GM12878 (cell line): ENCODE measurements around the gene MRPL18. TPM values are rescaled to one million over a fixed set of nuclear protein-coding genes. Genes with fewer than 3 reads are reported as not detected.

Source experiments
- ATAC-seq: fragments of 200-7000 bp; cut with Tn5 transposase; 3 replicates; pipeline ENCODE4 v1.9.1; 2020; ENCODE audit warnings: mild to moderate bottlenecking, moderate library complexity
- BruUV-seq: library from RNA; stranded (reverse); fragments of 400-500 nt; replicated peaks from 2 replicates; lab custom pipeline; 2021; lab: Mats Ljungman, UMichigan
- CTCF ChIA-PET: fragments of 300-600 bp; sonication (Branson Sonifier 250); formaldehyde crosslinking; extraction: SDS; loops from one replicate; lab custom pipeline; 2021; ENCODE audit warnings: inconsistent platforms; lab: Yijun Ruan, JAX
- POLR2A ChIA-PET: fragments of 350-600 bp; formaldehyde crosslinking; extraction: SDS; loops from one replicate; lab custom pipeline; 2021; ENCODE audit warnings: inconsistent platforms; lab: Charles Lee
- RAD21 ChIA-PET: fragments of 300-600 bp; sonication (Branson Sonifier 250); formaldehyde crosslinking; loops from one replicate; lab custom pipeline; 2023; ENCODE audit warnings: antibody characterized with exemption; ENCODE audit not compliant: unreplicated experiment; lab: Charles Lee
- SMC1A ChIA-PET: fragments of 300-600 bp; sonication (Branson Sonifier 250); formaldehyde crosslinking; loops from one replicate; lab custom pipeline; 2023; ENCODE audit not compliant: unreplicated experiment, uncharacterized antibody; lab: Charles Lee
- DNase-seq: peaks from one replicate; pipeline ENCODE4 v3.0.0-alpha.2; 2011; ENCODE audit warnings: low read depth, low spot score
- FAIRE-seq: peaks from 3 replicates; lab custom pipeline; 2011; peaks lifted over from hg19 to GRCh38; lab: Jason Lieb, UNC
- H2AFZ ChIP-seq: 2 replicates; pipeline ENCODE4 v1.6.0; 2011; ENCODE audit warnings: low read depth, low read length, control low read depth; ENCODE audit not compliant: control insufficient read depth
- H3K27ac ChIP-seq: 2 replicates; pipeline ENCODE4 v1.5.1; 2011; ENCODE audit warnings: control low read depth; ENCODE audit not compliant: control insufficient read depth, insufficient read depth
- H3K27me3 ChIP-seq, 2 experiments: replicated peaks in 1 of 2; 2 replicates each; pipeline versions ENCODE4 v1.6.0 to v1.6.1; 2011; ENCODE audit warnings: low read length in 1 of 2; ENCODE audit not compliant: control insufficient read depth in 2 of 2, insufficient read depth in 2 of 2
- H3K36me3 ChIP-seq, 2 experiments: 2 replicates each; pipeline ENCODE4 v1.5.1; 2011; ENCODE audit warnings: low read length in 1 of 2; ENCODE audit not compliant: control insufficient read depth in 2 of 2, insufficient read depth in 2 of 2
- H3K4me1 ChIP-seq: 2 replicates; pipeline ENCODE4 v1.6.1; 2011; ENCODE audit warnings: mild to moderate bottlenecking, low read length, moderate library complexity, mixed read lengths; ENCODE audit not compliant: control insufficient read depth, insufficient read depth
- H3K4me2 ChIP-seq: 2 replicates; pipeline ENCODE4 v1.6.0; 2011; ENCODE audit warnings: control low read depth; ENCODE audit not compliant: control insufficient read depth, insufficient read depth
- H3K4me3 ChIP-seq: fragments of 200-600 bp; sonication (generic); 2 replicates; pipeline ENCODE4 v1.5.1; 2016
- H3K79me2 ChIP-seq: 2 replicates; pipeline ENCODE4 v1.6.0; 2011; ENCODE audit warnings: low read length; ENCODE audit not compliant: control insufficient read depth, insufficient read depth
- H3K9ac ChIP-seq: 2 replicates; pipeline ENCODE4 v1.8.0; 2011; ENCODE audit warnings: low read length, control low read depth, mixed read lengths; ENCODE audit not compliant: control insufficient read depth, insufficient read depth
- H3K9me3 ChIP-seq: replicated peaks from 3 replicates; pipeline ENCODE4 v1.5.1; 2011; ENCODE audit warnings: mild to moderate bottlenecking, low read length; ENCODE audit not compliant: control insufficient read depth, insufficient read depth
- H4K20me1 ChIP-seq: 2 replicates; pipeline ENCODE4 v1.6.0; 2011; ENCODE audit not compliant: control insufficient read depth, insufficient read depth
- ATF7 ChIP-seq: fragments of 450-650 bp; IDR thresholded peaks from 2 replicates; pipeline ENCODE4 v1.6.1; 2016; ENCODE audit warnings: low read depth, mild to moderate bottlenecking
- CBX5 ChIP-seq: sonication (generic); IDR thresholded peaks from 2 replicates; pipeline ENCODE4 v1.6.1; 2016; ENCODE audit warnings: low read depth, moderate library complexity, mild to moderate bottlenecking, inconsistent platforms
- FOS ChIP-seq: IDR thresholded peaks from 3 replicates; pipeline ENCODE4 v1.6.1; 2011; ENCODE audit warnings: borderline replicate concordance; ENCODE audit not compliant: insufficient read length; ENCODE audit errors: extremely low read depth
- GABPA ChIP-seq: IDR thresholded peaks from 2 replicates; pipeline ENCODE4 v1.6.1; 2014; ENCODE audit warnings: antibody characterized with exemption, low read depth, mild to moderate bottlenecking, inconsistent platforms
- IKZF1 ChIP-seq: fragments of 450-650 bp; conservative IDR thresholded peaks from 2 replicates; pipeline ENCODE4 v1.6.1; 2017; ENCODE audit warnings: antibody characterized with exemption, mild to moderate bottlenecking
- MTA3 ChIP-seq: IDR thresholded peaks from 2 replicates; pipeline ENCODE4 v1.6.1; 2012; ENCODE audit warnings: low read length, inconsistent platforms, borderline replicate concordance
- NFXL1 ChIP-seq: fragments of 450-650 bp; IDR thresholded peaks from 2 replicates; pipeline ENCODE4 v1.6.1; 2017; ENCODE audit warnings: antibody characterized with exemption, mild to moderate bottlenecking, borderline replicate concordance
- STAT3 ChIP-seq: IDR thresholded peaks from 2 replicates; pipeline ENCODE4 v1.6.1; 2011; ENCODE audit warnings: low read depth, low read length, improper control_type of control experiment
- TBL1XR1 ChIP-seq: IDR thresholded peaks from 2 replicates; pipeline ENCODE4 v1.6.1; 2012; ENCODE audit warnings: low read depth, low read length, improper control_type of control experiment
- YY1 ChIP-seq: IDR thresholded peaks from 2 replicates; pipeline ENCODE4 v1.6.1; 2011; ENCODE audit warnings: low read depth, mild to moderate bottlenecking, low read length
- ZZZ3 ChIP-seq: IDR thresholded peaks from 2 replicates; pipeline ENCODE4 v1.6.1; 2011; ENCODE audit warnings: low read depth; ENCODE audit not compliant: control insufficient read depth, insufficient read length
- WGBS: methylation state at CpG from one replicate; pipeline ENCODE4 v1.1.6; 2016; ENCODE audit warnings: low lambda C conversion rate; ENCODE audit not compliant: insufficient replicate concordance, insufficient coverage; ENCODE audit errors: missing lambda C conversion rate; 5-methylcytosine and 5-hydroxymethylcytosine counted together
- in situ Hi-C: fragments of 300-500 bp; cut with MboI; formaldehyde crosslinking; loops from 9 replicates; pipeline ENCODE4 v1.14.3; 2018; ENCODE audit warnings: mixed read lengths
- intact Hi-C: fragments of 100-400 bp; cut with micrococcal nuclease; formaldehyde crosslinking; loops from one replicate; pipeline ENCODE4 v1.14.2; 2022; ENCODE audit not compliant: unreplicated experiment
- polyA plus RNA-seq, 11 experiments: library from polyadenylated mRNA; depleted of rRNA in 4 of 11; unstranded in 6 of 11; stranded (reverse) in 5 of 11; fragments of >200 nt; fragmentation: Nextera tagmentation in 4 of 11; fragmentation: Illumina TruSeq in 1 of 11; extraction: Ambion mirVana in 4 of 11; extraction: Trizol in 1 of 11; gene quantifications; 1 replicate in 1 of 11; 2 replicates in 10 of 11; pipeline versions ENCODE4 v1.2.1 to v1.2.3, GENCODE V29; 2011 to 2016; ENCODE audit warnings: inconsistent platforms in 2 of 11, missing spikeins in 2 of 11, low read depth in 1 of 11
- total RNA-seq, 4 experiments: library from RNA; depleted of rRNA in 3 of 4; stranded (reverse); fragments of >200 nt in 3 of 4; fragmentation: Illumina TruSeq in 1 of 4; extraction: Trizol in 1 of 4; gene quantifications; 2 replicates each; pipeline versions ENCODE4 v1.2.1 to v1.2.3, GENCODE V29; 2013 to 2021
- TF ChIP-seq, protein P1 (sequence below): fragments of 450-650 bp; IDR thresholded peaks from 2 replicates; pipeline ENCODE4 v1.6.1; 2018; ENCODE audit warnings: mild to moderate bottlenecking, low read depth, moderate library complexity; ENCODE audit not compliant: partially characterized antibody
- TF ChIP-seq, protein P2 (sequence below): IDR thresholded peaks from 2 replicates; pipeline ENCODE4 v1.6.1; 2012; ENCODE audit warnings: improper control_type of control experiment, low read depth, low read length; ENCODE audit not compliant: insufficient replicate concordance

The MRPL18 gene
- total and polyA plus RNA-seq, 10 of the 15 experiments (the other 5 are each of a cell fraction or from before 2014, with no cell fraction given), result 68.5 to 203 (median 116) TPM

DNA sequence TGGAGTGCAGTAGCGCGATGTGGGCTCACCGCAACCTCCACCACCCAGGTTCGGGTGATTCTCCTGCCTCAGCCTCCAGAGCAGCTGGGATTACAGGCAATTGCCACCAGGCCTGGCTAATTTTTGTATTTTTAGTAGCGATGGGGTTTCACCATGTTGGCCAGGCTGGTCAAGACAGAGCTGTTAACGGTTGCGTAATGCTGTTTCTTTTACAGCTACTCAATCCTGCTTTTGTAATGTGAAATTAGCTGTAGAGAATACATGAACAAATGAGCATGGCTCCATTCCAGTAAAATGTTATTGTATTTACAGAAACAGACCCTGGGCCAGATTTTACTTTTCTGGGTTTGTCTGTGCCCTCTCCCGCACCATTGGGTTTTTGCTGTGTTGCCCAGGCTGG lies 11.7 kb downstream of the MRPL18 start (continued):
- TF ChIP-seq, protein P1, sequence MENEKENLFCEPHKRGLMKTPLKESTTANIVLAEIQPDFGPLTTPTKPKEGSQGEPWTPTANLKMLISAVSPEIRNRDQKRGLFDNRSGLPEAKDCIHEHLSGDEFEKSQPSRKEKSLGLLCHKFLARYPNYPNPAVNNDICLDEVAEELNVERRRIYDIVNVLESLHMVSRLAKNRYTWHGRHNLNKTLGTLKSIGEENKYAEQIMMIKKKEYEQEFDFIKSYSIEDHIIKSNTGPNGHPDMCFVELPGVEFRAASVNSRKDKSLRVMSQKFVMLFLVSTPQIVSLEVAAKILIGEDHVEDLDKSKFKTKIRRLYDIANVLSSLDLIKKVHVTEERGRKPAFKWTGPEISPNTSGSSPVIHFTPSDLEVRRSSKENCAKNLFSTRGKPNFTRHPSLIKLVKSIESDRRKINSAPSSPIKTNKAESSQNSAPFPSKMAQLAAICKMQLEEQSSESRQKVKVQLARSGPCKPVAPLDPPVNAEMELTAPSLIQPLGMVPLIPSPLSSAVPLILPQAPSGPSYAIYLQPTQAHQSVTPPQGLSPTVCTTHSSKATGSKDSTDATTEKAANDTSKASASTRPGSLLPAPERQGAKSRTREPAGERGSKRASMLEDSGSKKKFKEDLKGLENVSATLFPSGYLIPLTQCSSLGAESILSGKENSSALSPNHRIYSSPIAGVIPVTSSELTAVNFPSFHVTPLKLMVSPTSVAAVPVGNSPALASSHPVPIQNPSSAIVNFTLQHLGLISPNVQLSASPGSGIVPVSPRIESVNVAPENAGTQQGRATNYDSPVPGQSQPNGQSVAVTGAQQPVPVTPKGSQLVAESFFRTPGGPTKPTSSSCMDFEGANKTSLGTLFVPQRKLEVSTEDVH, result no peak
- TF ChIP-seq FOS (no peak), MTA3 (no peak), TBL1XR1 (no peak), NFXL1 (no peak), GABPA (no peak)

DNA sequence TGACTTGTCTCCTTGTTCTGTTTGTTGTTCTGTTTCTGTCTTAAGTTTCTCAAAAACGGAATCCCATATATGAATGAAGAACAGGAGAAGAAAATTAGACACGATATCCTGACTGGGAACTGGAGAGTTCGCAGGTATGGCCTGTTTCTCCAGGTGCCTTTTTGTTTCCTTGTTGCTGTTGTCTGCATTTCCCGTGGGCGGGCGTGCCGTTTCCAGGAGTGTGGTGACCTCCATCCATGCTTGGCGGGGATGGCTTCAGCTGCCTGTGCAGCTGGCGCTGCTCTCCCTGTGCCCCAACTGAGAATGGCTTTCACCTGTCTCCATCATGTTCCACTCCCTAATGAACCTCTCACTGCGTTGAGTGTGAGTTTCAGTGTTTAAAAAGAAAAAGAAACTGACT lies 14.2 kb downstream of the MRPL18 start:
- in situ Hi-C loops (no loop called here), intact Hi-C loops (no loop called here)
- no peak overlapping the region for H2AFZ ChIP-seq
- peaks cover 0 to 1% of the 10 kb centered on the region in 2 experiments; a peak in 3 of 4 replicates for H3K36me3 ChIP-seq
- H3K4me2 ChIP-seq, result no peak overlapping the region
- ChIA-PET SMC1A (interaction anchor here (1.6 kb wide), 1 partner anchor 13 kb away, joined by 6 read pairs; no protein-coding TSS in a partner anchor), RAD21 (no interaction called here), POLR2A (no interaction called here), CTCF (no interaction called here)
- H3K9ac ChIP-seq, result no peak overlapping the region
- no TSS peak for BruUV-seq
- H3K4me3 ChIP-seq, result no peak overlapping the region
- no peaks in the 10 kb centered on the region for H4K20me1 ChIP-seq
- no peaks in the 10 kb centered on the region for H3K4me1 ChIP-seq
- no peaks in the 10 kb centered on the region for H3K79me2 ChIP-seq
- no peak for ATAC-seq
- no peak overlapping the region for H3K27ac ChIP-seq
- 80% methylated on average over 10 of the region's 10 CpGs for WGBS
- no peaks in the 10 kb centered on the region for H3K27me3 ChIP-seq
- no peak for FAIRE-seq
- no peaks in the 10 kb centered on the region for H3K9me3 ChIP-seq
- no peak for DNase-seq
- TF ChIP-seq, protein P2, sequence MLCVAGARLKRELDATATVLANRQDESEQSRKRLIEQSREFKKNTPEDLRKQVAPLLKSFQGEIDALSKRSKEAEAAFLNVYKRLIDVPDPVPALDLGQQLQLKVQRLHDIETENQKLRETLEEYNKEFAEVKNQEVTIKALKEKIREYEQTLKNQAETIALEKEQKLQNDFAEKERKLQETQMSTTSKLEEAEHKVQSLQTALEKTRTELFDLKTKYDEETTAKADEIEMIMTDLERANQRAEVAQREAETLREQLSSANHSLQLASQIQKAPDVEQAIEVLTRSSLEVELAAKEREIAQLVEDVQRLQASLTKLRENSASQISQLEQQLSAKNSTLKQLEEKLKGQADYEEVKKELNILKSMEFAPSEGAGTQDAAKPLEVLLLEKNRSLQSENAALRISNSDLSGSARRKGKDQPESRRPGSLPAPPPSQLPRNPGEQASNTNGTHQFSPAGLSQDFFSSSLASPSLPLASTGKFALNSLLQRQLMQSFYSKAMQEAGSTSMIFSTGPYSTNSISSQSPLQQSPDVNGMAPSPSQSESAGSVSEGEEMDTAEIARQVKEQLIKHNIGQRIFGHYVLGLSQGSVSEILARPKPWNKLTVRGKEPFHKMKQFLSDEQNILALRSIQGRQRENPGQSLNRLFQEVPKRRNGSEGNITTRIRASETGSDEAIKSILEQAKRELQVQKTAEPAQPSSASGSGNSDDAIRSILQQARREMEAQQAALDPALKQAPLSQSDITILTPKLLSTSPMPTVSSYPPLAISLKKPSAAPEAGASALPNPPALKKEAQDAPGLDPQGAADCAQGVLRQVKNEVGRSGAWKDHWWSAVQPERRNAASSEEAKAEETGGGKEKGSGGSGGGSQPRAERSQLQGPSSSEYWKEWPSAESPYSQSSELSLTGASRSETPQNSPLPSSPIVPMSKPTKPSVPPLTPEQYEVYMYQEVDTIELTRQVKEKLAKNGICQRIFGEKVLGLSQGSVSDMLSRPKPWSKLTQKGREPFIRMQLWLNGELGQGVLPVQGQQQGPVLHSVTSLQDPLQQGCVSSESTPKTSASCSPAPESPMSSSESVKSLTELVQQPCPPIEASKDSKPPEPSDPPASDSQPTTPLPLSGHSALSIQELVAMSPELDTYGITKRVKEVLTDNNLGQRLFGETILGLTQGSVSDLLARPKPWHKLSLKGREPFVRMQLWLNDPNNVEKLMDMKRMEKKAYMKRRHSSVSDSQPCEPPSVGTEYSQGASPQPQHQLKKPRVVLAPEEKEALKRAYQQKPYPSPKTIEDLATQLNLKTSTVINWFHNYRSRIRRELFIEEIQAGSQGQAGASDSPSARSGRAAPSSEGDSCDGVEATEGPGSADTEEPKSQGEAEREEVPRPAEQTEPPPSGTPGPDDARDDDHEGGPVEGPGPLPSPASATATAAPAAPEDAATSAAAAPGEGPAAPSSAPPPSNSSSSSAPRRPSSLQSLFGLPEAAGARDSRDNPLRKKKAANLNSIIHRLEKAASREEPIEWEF, result no peak
- TF ChIP-seq IKZF1, result no peak
- TF ChIP-seq ZZZ3, result no peak
- TF ChIP-seq ATF7, result no peak
- TF ChIP-seq STAT3, result no peak
- TF ChIP-seq CBX5, result no peak
- no peak for TF ChIP-seq YY1
